RWPE2 (cell line): ENCODE data around the gene ZKSCAN3.
"Not testable (repeated sequence)": the region's sequence is repeated elsewhere in the genome, so short reads cannot be mapped to it uniquely, and the experiment has no call there.

ENCODE experiments used
- ATAC-seq: fragments of 200-7000 bp; cut with Tn5 transposase; 3 replicates; pipeline ENCODE4 v1.9.1; 2021; ENCODE audit warnings: low read depth
- DNase-seq: peaks from one replicate; pipeline ENCODE4 v3.0.0-alpha.2; 2020; ENCODE audit warnings: low spot score
- H3K27ac ChIP-seq: fragments of 450-650 bp; 2 replicates; pipeline ENCODE4 v1.5.1; 2017; ENCODE audit warnings: mild to moderate bottlenecking; ENCODE audit not compliant: poor library complexity, severe bottlenecking
- H3K27me3 ChIP-seq: fragments of 250-450 bp; sonication (Bioruptor Pico); 2 replicates; pipeline ENCODE4 v1.5.1; 2021; ENCODE audit warnings: mild to moderate bottlenecking, moderate library complexity; ENCODE audit not compliant: insufficient read depth, poor library complexity, severe bottlenecking
- H3K36me3 ChIP-seq: fragments of 250-450 bp; sonication (Bioruptor Pico); 2 replicates; pipeline ENCODE4 v1.5.1; 2020; ENCODE audit warnings: low read depth, mild to moderate bottlenecking, moderate library complexity
- H3K4me1 ChIP-seq: fragments of 250-450 bp; sonication (Bioruptor Pico); 2 replicates; pipeline ENCODE4 v1.5.1; 2021; ENCODE audit warnings: mild to moderate bottlenecking, moderate library complexity; ENCODE audit not compliant: insufficient read depth, poor library complexity, severe bottlenecking
- H3K4me3 ChIP-seq: fragments of 250-450 bp; sonication (Bioruptor Pico); 2 replicates; pipeline ENCODE4 v1.5.1; 2021; ENCODE audit warnings: mild to moderate bottlenecking, moderate library complexity; ENCODE audit not compliant: severe bottlenecking
- H3K9me3 ChIP-seq: fragments of 250-450 bp; sonication (Bioruptor Pico); 2 replicates; pipeline ENCODE4 v1.5.1; 2021; ENCODE audit warnings: mild to moderate bottlenecking, moderate library complexity; ENCODE audit not compliant: severe bottlenecking
- TF ChIP-seq, protein P1 (sequence below): fragments of 450-650 bp; IDR thresholded peaks from one replicate; pipeline ENCODE4 v1.5.1; 2017; ENCODE audit warnings: mild to moderate bottlenecking, moderate library complexity; ENCODE audit not compliant: poor library complexity, severe bottlenecking

ZKSCAN3 gene

DNA sequence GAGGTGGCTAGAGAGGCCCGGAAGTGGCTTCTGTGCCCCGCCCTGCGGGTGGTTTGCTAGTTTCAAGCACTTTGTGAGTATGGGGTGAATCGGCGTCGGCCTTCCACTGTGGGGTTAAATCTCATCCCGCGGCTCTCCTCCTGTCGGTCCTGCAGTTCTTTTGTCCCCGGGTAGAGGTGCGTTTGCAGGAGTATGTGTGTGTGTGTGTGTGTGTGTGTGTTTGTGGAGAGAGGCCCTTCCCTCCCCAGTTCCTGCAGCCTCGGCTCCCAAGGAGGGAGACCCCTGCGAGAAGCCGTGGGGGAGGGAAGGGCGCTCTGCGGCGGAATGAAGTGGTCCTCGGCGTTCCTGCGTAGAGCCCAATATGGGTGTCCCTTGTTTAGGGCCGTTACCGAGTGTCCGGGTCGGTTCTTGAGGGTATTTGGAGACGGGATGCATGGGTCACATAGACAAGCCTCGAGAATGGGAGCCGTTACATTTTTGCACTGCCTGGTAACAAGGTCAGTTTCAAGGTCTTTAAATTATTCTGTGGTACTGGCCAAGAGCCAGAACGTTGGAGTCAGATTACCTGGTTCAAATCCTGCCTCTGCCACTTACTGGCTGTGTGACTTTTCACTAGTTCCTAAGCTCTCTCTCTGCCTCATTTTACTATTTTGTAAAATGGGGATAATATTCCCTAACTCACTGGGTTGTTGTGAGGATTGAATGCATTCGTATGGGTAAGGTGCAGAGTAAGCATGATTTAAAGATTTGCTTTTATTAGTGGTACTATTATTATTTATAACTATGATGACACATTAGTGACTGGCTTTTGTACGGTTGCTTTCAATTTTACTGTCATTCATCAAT is at the start of gene ZKSCAN3:
ZKSCAN3 (plus strand) TSS at position 56 of the 846 bp plus-strand sequence. CDS start 9,640 bp downstream, outside the sequence.
- H3K27ac ChIP-seq, result peak within 1 kb of the TSS; percentile 53
- peak within 1 kb of the TSS; percentile 53 for H3K4me3 ChIP-seq
- ATAC-seq (peak; percentile 95), DNase-seq (peak; percentile 77)
- no peaks in the 10 kb centered on the region for H3K27me3 ChIP-seq
- TF ChIP-seq, protein P1, sequence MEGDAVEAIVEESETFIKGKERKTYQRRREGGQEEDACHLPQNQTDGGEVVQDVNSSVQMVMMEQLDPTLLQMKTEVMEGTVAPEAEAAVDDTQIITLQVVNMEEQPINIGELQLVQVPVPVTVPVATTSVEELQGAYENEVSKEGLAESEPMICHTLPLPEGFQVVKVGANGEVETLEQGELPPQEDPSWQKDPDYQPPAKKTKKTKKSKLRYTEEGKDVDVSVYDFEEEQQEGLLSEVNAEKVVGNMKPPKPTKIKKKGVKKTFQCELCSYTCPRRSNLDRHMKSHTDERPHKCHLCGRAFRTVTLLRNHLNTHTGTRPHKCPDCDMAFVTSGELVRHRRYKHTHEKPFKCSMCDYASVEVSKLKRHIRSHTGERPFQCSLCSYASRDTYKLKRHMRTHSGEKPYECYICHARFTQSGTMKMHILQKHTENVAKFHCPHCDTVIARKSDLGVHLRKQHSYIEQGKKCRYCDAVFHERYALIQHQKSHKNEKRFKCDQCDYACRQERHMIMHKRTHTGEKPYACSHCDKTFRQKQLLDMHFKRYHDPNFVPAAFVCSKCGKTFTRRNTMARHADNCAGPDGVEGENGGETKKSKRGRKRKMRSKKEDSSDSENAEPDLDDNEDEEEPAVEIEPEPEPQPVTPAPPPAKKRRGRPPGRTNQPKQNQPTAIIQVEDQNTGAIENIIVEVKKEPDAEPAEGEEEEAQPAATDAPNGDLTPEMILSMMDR, result no peak
- H3K36me3 ChIP-seq, result no peaks in the 10 kb centered on the region
- peaks cover 22% of the 10 kb centered on the region for H3K4me1 ChIP-seq
- peaks cover 2% of the 10 kb centered on the region for H3K9me3 ChIP-seq

DNA sequence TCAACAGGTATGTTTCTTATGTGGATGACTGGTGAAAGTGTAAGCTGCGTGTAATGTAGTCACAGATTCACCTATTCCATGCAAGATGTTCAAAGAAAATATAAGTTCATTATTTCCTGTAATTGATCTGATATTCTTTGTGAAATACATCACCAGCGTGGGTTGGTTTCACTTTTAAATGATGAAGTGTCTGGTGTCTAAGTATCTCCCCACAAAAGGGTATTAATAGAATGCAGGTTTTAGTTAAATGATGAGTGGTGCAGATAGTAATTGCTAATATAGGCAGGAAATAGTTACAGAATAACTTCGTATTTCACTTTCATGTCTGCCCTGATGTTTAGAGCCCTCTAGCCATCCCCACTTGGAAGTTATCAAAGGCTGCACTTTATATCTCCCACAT is 46.2 kb upstream of the ZKSCAN3 start:
- ATAC-seq, result no peak

DNA sequence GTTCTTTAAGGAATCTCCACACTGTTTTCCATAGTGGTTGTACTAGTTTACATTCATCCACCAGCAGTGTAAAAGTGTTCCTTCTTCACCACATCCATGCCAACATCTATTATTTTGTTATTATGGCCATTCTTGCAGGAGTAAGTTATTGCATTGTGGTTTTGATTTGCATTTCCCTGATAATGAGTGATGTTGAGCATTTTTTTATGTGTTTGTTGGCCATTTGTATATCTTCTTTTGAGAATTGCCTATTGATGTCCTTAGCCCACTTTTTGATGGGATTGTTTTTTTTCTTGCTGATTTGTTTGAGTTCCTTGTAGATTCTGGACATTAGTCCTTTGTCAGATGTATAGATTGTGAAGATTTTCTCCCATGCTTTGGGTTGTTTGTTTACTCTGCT is 43.4 kb upstream of the ZKSCAN3 start:
- not testable (repeated sequence) for ATAC-seq, H3K27ac ChIP-seq, DNase-seq, H3K4me3 ChIP-seq, H3K4me1 ChIP-seq, H3K36me3 ChIP-seq, H3K27me3 ChIP-seq, H3K9me3 ChIP-seq

More for the DNA sequence above, 46.2 kb upstream of the ZKSCAN3 start:
- H3K4me3 ChIP-seq, result no peak overlapping the region
- peaks cover 3% of the 10 kb centered on the region; the same call in 1 of the 2 replicates for H3K36me3 ChIP-seq
- DNase-seq, result no peak
- no peaks in the 10 kb centered on the region for H3K4me1 ChIP-seq
- no peak overlapping the region for H3K27ac ChIP-seq
- no peaks in the 10 kb centered on the region for H3K27me3 ChIP-seq
- TF ChIP-seq, protein P1, result no peak
- H3K9me3 ChIP-seq, result no peaks in the 10 kb centered on the region

DNA sequence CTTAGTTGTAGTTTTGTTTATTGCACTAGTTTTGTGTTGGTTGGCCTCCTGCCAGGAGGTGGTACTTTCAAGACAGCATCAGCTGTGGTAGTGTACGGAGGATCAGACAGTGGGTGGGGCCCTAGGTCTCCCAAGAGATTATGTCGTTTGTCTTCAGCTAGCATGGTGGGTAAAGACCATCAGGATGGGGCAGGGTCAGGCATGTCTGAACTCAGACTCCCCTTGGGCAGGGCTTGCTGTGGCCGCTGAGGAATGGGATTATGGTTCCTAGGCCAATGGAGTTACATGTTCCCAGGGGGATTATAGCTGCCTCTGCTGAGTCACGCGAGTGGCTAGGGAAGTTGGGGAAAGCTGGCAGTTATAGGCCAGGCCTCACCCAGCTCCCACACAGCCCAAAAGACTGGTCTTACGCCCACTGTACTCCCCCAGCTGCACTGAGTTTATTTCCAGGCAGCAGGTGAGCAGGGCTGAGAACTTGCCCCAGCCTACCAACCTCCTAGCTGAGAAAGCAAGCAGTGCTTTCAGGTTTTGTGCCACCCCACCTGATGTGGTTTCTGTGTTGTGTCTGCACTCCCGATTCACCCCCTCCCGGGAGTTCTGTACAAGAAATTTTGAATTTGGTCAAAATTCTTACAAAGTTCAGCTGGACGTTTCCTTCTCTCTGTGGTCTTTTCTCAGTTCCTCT is 38.5 kb upstream of the ZKSCAN3 start:
- DNase-seq, result no peak
- Histone ChIP-seq H3K9me3 (no peaks in the 10 kb centered on the region), H3K27ac (no peak overlapping the region), H3K36me3 (no peaks in the 10 kb centered on the region), H3K27me3 (no peaks in the 10 kb centered on the region), H3K4me1 (no peaks in the 10 kb centered on the region), H3K4me3 (no peak overlapping the region)
- ATAC-seq, result peak; percentile 36; the same call in 1 of the 3 replicates
- TF ChIP-seq, protein P1, result no peak

DNA sequence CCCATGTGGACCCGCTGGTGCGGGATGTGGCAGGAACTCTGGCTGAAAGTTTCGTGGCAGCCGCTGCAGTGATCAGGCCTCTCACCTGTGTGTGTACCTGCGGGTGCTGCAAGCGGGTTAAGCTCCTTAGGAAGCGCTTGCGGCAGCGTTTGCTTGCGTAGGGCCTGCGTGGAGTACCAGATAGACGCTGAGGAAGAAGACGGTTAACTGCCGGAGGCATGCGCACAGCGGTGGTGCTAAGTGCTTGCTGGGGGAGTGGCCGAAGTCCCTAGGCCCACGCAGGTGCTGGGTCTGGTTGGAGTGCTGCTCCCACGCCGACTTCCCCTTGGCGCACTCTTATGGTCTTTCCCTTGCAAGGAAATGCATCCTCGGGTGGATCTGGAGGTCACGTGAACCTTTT is 36.8 kb upstream of the ZKSCAN3 start:
- H3K36me3 ChIP-seq, result no peaks in the 10 kb centered on the region
- TF ChIP-seq, protein P1, result no peak
- no peaks in the 10 kb centered on the region for H3K9me3 ChIP-seq
- no peak overlapping the region for H3K27ac ChIP-seq
- no peaks in the 10 kb centered on the region for H3K4me1 ChIP-seq
- no peak overlapping the region for H3K4me3 ChIP-seq
- DNase-seq (no peak), ATAC-seq (no peak)
- no peaks in the 10 kb centered on the region for H3K27me3 ChIP-seq
